WI38 (cell line): ENCODE measurements around the gene SLC38A9.
"Not testable (repeated sequence)": the region's sequence is repeated elsewhere in the genome, so short reads cannot be mapped to it uniquely, and the experiment has no call there.

ENCODE experiments used
- H3K4me3 ChIP-seq: 2 replicates; pipeline ENCODE4 v1.5.1; 2011; ENCODE audit warnings: low read depth, mild to moderate bottlenecking, control low read depth, low read length
- CTCF ChIP-seq: IDR thresholded peaks from 2 replicates; pipeline ENCODE4 v1.5.1; 2012; ENCODE audit warnings: low read depth, mild to moderate bottlenecking, control low read depth, low read length

The SLC38A9 gene

GRCh38 chr5:55712023-55712859, at the start of gene SLC38A9:
TSS of gene SLC38A9 (minus strand) at chr5:55712324. CDS start at chr5:55697958, 14,366 bp downstream.
- TF ChIP-seq CTCF, result no peak
- H3K4me3 ChIP-seq, result peak within 1 kb of the TSS; percentile 62

- H3K4me3 ChIP-seq, result not testable (repeated sequence)
These were observed 49.6 kb upstream of the SLC38A9 start for GRCh38 chr5:55761721-55762120.

- no peak for TF ChIP-seq CTCF
- H3K4me3 ChIP-seq, result no peak overlapping the region
These were observed 46.6 kb upstream of the SLC38A9 start for GRCh38 chr5:55758714-55759113.

- H3K4me3 ChIP-seq, result no peak overlapping the region
- TF ChIP-seq CTCF, result no peak
These were observed 46.1 kb upstream of the SLC38A9 start for GRCh38 chr5:55758231-55758630.

- TF ChIP-seq CTCF, result no peak
- H3K4me3 ChIP-seq, result no peak overlapping the region
These were observed 38.4 kb upstream of the SLC38A9 start for GRCh38 chr5:55750499-55750898.

GRCh38 chr5:55750063-55750462, 37.9 kb upstream of the SLC38A9 start:
- no peak overlapping the region for H3K4me3 ChIP-seq
- TF ChIP-seq CTCF, result no peak

GRCh38 chr5:55749387-55749786, 37.3 kb upstream of the SLC38A9 start:
- TF ChIP-seq CTCF, result no peak
- H3K4me3 ChIP-seq, result no peak overlapping the region
